HG03060 (cell line): Measurements from ENCODE around the gene TRIM9.
"Not testable (repeated sequence)": the region's sequence is repeated elsewhere in the genome, so short reads cannot be mapped to it uniquely, and the experiment has no call there.

Source experiments
- ATAC-seq: cut with Tn5 transposase; IDR thresholded peaks from one replicate; pipeline ENCODE4 v1.9.1; 2021; ENCODE audit warnings: low read depth, moderate number of reproducible peaks; ENCODE audit not compliant: unreplicated experiment

The TRIM9 gene

GRCh38 chr14:50941638-50942037, 153.3 kb downstream of the TRIM9 start:
- not testable (repeated sequence) for ATAC-seq

- no peak for ATAC-seq
These were observed 153.8 kb downstream of the TRIM9 start for GRCh38 chr14:50941151-50941550.

GRCh38 chr14:50937800-50938199, 157.1 kb downstream of the TRIM9 start:
- ATAC-seq, result no peak

- ATAC-seq, result no peak
These were observed 157.6 kb downstream of the TRIM9 start for GRCh38 chr14:50937325-50937724.

- no peak for ATAC-seq
These were observed 158.0 kb downstream of the TRIM9 start for GRCh38 chr14:50936882-50937281.

GRCh38 chr14:50936016-50936340, 158.9 kb downstream of the TRIM9 start:
- no peak for ATAC-seq

GRCh38 chr14:50935126-50936015, 159.5 kb downstream of the TRIM9 start:
- no peak for ATAC-seq

- no peak for ATAC-seq
These were observed 162.1 kb downstream of the TRIM9 start for GRCh38 chr14:50932592-50933495.

- no peak for ATAC-seq
These were observed 162.7 kb downstream of the TRIM9 start for GRCh38 chr14:50932156-50932555.

GRCh38 chr14:50931559-50931958, 163.3 kb downstream of the TRIM9 start:
- no peak for ATAC-seq

- no peak for ATAC-seq
These were observed 165.4 kb downstream of the TRIM9 start for GRCh38 chr14:50929506-50929905.

- no peak for ATAC-seq
These were observed 166.8 kb downstream of the TRIM9 start for GRCh38 chr14:50928002-50928635.

- ATAC-seq, result no peak
These were observed 168.0 kb downstream of the TRIM9 start for GRCh38 chr14:50926851-50927386.
